GM18520 (cell line): ENCODE results near the gene HNRNPA2B1.
"Not testable (repeated sequence)": the region's sequence is repeated elsewhere in the genome, so short reads cannot be mapped to it uniquely, and the experiment has no call there.

Source experiments
- ATAC-seq: cut with Tn5 transposase; IDR thresholded peaks from one replicate; pipeline ENCODE4 v1.9.1; 2021; ENCODE audit not compliant: unreplicated experiment

The HNRNPA2B1 gene

GRCh38 chr7:26185131-26185843 lies 15.3 kb downstream of the HNRNPA2B1 start:
- ATAC-seq, result no peak

GRCh38 chr7:26184281-26185101 lies 16.1 kb downstream of the HNRNPA2B1 start:
- ATAC-seq, result not testable (repeated sequence)

- ATAC-seq, result no peak
Measured at GRCh38 chr7:26183545-26184280, 16.8 kb downstream of the HNRNPA2B1 start.

GRCh38 chr7:26182706-26183105 lies 17.8 kb downstream of the HNRNPA2B1 start:
- no peak for ATAC-seq

GRCh38 chr7:26182283-26182682 lies 18.3 kb downstream of the HNRNPA2B1 start:
- no peak for ATAC-seq

- ATAC-seq, result no peak
Measured at GRCh38 chr7:26181474-26182227, 18.9 kb downstream of the HNRNPA2B1 start.

GRCh38 chr7:26180792-26181198 lies 19.8 kb downstream of the HNRNPA2B1 start:
- ATAC-seq, result no peak

- no peak for ATAC-seq
Measured at GRCh38 chr7:26179826-26180497, 20.6 kb downstream of the HNRNPA2B1 start.

GRCh38 chr7:26179422-26179821 lies 21.1 kb downstream of the HNRNPA2B1 start:
- no peak for ATAC-seq

- ATAC-seq, result no peak
Measured at GRCh38 chr7:26178272-26178960, 22.1 kb downstream of the HNRNPA2B1 start.

GRCh38 chr7:26177269-26177668 lies 23.3 kb downstream of the HNRNPA2B1 start:
- not testable (repeated sequence) for ATAC-seq

GRCh38 chr7:26176696-26177095 lies 23.9 kb downstream of the HNRNPA2B1 start:
- not testable (repeated sequence) for ATAC-seq

GRCh38 chr7:26175903-26176302 lies 24.6 kb downstream of the HNRNPA2B1 start:
- not testable (repeated sequence) for ATAC-seq

GRCh38 chr7:26172048-26172447 lies 28.5 kb downstream of the HNRNPA2B1 start:
- no peak for ATAC-seq

- ATAC-seq, result no peak
Measured at GRCh38 chr7:26171601-26172000, 28.9 kb downstream of the HNRNPA2B1 start.

GRCh38 chr7:26170663-26171062 lies 29.9 kb downstream of the HNRNPA2B1 start:
- ATAC-seq, result no peak

GRCh38 chr7:26169271-26169670 lies 31.3 kb downstream of the HNRNPA2B1 start:
- no peak for ATAC-seq

GRCh38 chr7:26168458-26169023 lies 32.0 kb downstream of the HNRNPA2B1 start:
- no peak for ATAC-seq

- ATAC-seq, result peak; percentile 65
Measured at GRCh38 chr7:26167303-26167934, 33.1 kb downstream of the HNRNPA2B1 start.
